Right lobe of liver (tissue), 6 donors: ENCODE data around the gene CCDC141. TPM values are rescaled to one million over a fixed set of nuclear protein-coding genes. Genes with fewer than 3 reads are reported as not detected.

Experiments used
- ATAC-seq, 4 donors: fragments of 200-7000 bp; cut with Tn5 transposase; one replicate each; pipeline ENCODE4 v1.9.1; 2020; ENCODE audit warnings: mild to moderate bottlenecking in 4 of 4, moderate library complexity in 4 of 4
- DNase-seq, 3 donors: peaks; one replicate each; pipeline ENCODE4 v3.0.0-alpha.2; 2020
- H3K27ac ChIP-seq, 3 donors: fragments of 200-600 bp; one replicate each; pipeline ENCODE4 v1.8.0; 2022
- H3K27me3 ChIP-seq, 2 donors: fragments of 200-600 bp; one replicate each; pipeline ENCODE4 v1.8.0; 2022
- H3K36me3 ChIP-seq, 4 donors: fragments of 200-600 bp; sonication (generic) in 1 of 4; one replicate each; pipeline versions ENCODE4 v1.5.1 to v1.8.0; 2017 to 2022; ENCODE audit warnings: control low read depth in 1 of 4
- H3K4me1 ChIP-seq, 4 donors: fragments of 200-600 bp; sonication (generic) in 1 of 4; one replicate each; pipeline versions ENCODE4 v1.5.1 to v1.8.0; 2017 to 2022; ENCODE audit warnings: control low read depth in 1 of 4
- H3K4me3 ChIP-seq, 3 donors: fragments of 200-600 bp; one replicate each; pipeline ENCODE4 v1.8.0; 2022
- H3K9me3 ChIP-seq, 4 donors: fragments of 200-600 bp; sonication (generic) in 1 of 4; one replicate each; pipeline versions ENCODE4 v1.5.1 to v1.8.0; 2017 to 2022; ENCODE audit warnings: control low read depth in 1 of 4
- POLR2A ChIP-seq: fragments of 450-650 bp; IDR thresholded peaks from one replicate; pipeline ENCODE4 v1.6.1; 2017; ENCODE audit warnings: antibody characterized with exemption, mild to moderate bottlenecking
- WGBS: methylation state at CpG from one replicate; pipeline ENCODE4 v1.1.6; 2018; ENCODE audit warnings: low coverage, low lambda C conversion rate; ENCODE audit not compliant: insufficient coverage; ENCODE audit errors: missing lambda C conversion rate; 5-methylcytosine and 5-hydroxymethylcytosine counted together
- intact Hi-C, 2 donors: fragments of 100-400 bp; cut with DNase I; formaldehyde crosslinking; loops; one replicate each; pipeline versions ENCODE4 v1.11.2 to v1.14.1; 2022
- total RNA-seq, 6 experiments: library from RNA; depleted of rRNA in 2 of 6; stranded (reverse); fragments of >200 nt in 2 of 6; fragmentation: NEBNext Ultra II Directional in 3 of 6; extraction: Animal tissue kit (Norgen Biotek cat#: 25700) in 3 of 6; gene quantifications; one replicate each; pipeline versions ENCODE4 v1.1.0 to v1.2.4, GENCODE V29; 2016 to 2023
- TF ChIP-seq, protein P1 (sequence below), 4 donors: fragments of 200-600 bp in 3 of 4; fragments of 450-650 bp in 1 of 4; IDR thresholded peaks; one replicate each; pipeline versions ENCODE4 v1.5.1 to v1.8.0; 2016 to 2022; ENCODE audit warnings: antibody characterized with exemption in 4 of 4, mild to moderate bottlenecking in 2 of 4
- donor health status: DM: no; HTN: yes; CAD: no.
- donor health status: DM: no; HTN: no; CAD: no.
- donor health status: DM: no; HTN: no; CAD: no.
- donor health status: DM: no; HTN: yes; CAD: no.
- donor health status: DM: no; HTN: yes; CAD: no.

CCDC141 gene
- total RNA-seq, 6 experiments from 2014 or later: 0.20 to 0.98 (median 0.58) TPM

GRCh38 chr2:178882666-178883440 lies 167.1 kb downstream of the CCDC141 start:
- no peaks in the 10 kb centered on the region for H3K36me3 ChIP-seq
- 41% methylated on average over 6 of the region's 6 CpGs for WGBS
- TF ChIP-seq, protein P1, sequence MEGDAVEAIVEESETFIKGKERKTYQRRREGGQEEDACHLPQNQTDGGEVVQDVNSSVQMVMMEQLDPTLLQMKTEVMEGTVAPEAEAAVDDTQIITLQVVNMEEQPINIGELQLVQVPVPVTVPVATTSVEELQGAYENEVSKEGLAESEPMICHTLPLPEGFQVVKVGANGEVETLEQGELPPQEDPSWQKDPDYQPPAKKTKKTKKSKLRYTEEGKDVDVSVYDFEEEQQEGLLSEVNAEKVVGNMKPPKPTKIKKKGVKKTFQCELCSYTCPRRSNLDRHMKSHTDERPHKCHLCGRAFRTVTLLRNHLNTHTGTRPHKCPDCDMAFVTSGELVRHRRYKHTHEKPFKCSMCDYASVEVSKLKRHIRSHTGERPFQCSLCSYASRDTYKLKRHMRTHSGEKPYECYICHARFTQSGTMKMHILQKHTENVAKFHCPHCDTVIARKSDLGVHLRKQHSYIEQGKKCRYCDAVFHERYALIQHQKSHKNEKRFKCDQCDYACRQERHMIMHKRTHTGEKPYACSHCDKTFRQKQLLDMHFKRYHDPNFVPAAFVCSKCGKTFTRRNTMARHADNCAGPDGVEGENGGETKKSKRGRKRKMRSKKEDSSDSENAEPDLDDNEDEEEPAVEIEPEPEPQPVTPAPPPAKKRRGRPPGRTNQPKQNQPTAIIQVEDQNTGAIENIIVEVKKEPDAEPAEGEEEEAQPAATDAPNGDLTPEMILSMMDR (IDR thresholded peaks at IDR 0.05): no peak
- TF ChIP-seq POLR2A: no peak
- ATAC-seq (no peak), DNase-seq (no peak)
- intact Hi-C loops: no loop called here
- H3K27ac ChIP-seq: no peak overlapping the region
- no peaks in the 10 kb centered on the region for H3K4me1 ChIP-seq
- no peaks in the 10 kb centered on the region for H3K9me3 ChIP-seq
- H3K4me3 ChIP-seq: no peak overlapping the region
- no peaks in the 10 kb centered on the region for H3K27me3 ChIP-seq

DNA sequence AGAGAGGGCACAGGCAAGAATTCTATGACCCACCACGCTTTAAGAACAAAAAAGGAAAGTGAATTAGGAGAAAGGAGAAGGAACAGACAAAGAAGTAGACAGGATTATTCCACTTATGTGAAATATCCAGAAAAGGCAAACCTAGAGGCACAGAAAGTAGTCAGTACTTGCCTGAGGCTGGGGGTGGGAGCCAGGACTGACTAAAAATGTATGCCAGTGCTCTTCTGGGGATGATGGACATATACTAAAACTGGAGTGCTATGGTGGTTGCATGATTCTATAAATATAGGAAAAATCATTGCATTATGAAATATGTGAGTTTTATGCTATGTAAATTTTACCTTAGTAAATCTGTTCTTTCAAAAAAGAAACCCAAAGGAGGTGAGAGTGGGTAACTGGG lies 168.9 kb downstream of the CCDC141 start:
- 56% methylated on average over 1 of the region's 1 CpG for WGBS
- no peaks in the 10 kb centered on the region for H3K36me3 ChIP-seq
- ATAC-seq (no peak), DNase-seq (no peak)
- H3K27me3 ChIP-seq: no peaks in the 10 kb centered on the region
- no peaks in the 10 kb centered on the region for H3K4me1 ChIP-seq
- intact Hi-C loops: no loop called here
- H3K27ac ChIP-seq: no peak overlapping the region
- TF ChIP-seq, protein P1 (IDR thresholded peaks at IDR 0.05): no peak
- TF ChIP-seq POLR2A: no peak
- H3K4me3 ChIP-seq: no peak overlapping the region
- no peaks in the 10 kb centered on the region for H3K9me3 ChIP-seq

- Histone ChIP-seq H3K27me3 (no peaks in the 10 kb centered on the region), H3K9me3 (no peaks in the 10 kb centered on the region), H3K4me1 (no peaks in the 10 kb centered on the region), H3K27ac (no peak overlapping the region), H3K36me3 (no peaks in the 10 kb centered on the region), H3K4me3 (no peak overlapping the region)
- 52% methylated on average over 3 of the region's 3 CpGs for WGBS
- TF ChIP-seq, protein P1 (IDR thresholded peaks at IDR 0.05): no peak
- TF ChIP-seq POLR2A: no peak
- DNase-seq: no peak
- intact Hi-C loops: no loop called here
- ATAC-seq: no peak
Measured at GRCh38 chr2:178880257-178880656, 169.7 kb downstream of the CCDC141 start.

GRCh38 chr2:178877874-178878273 lies 172.1 kb downstream of the CCDC141 start:
- Histone ChIP-seq H3K4me3 (no peak overlapping the region), H3K36me3 (no peaks in the 10 kb centered on the region), H3K27me3 (no peaks in the 10 kb centered on the region), H3K27ac (no peak overlapping the region), H3K4me1 (no peaks in the 10 kb centered on the region), H3K9me3 (no peaks in the 10 kb centered on the region)
- TF ChIP-seq POLR2A: no peak
- TF ChIP-seq, protein P1 (IDR thresholded peaks at IDR 0.05): no peak
- 77% methylated on average over 2 of the region's 2 CpGs for WGBS
- intact Hi-C loops: no loop called here
- ATAC-seq: no peak
- no peak for DNase-seq
